Mesodermal cell (in vitro differentiated cells): ENCODE results near the gene DGKA.
"Not testable (repeated sequence)": the region's sequence is repeated elsewhere in the genome, so short reads cannot be mapped to it uniquely, and the experiment has no call there.

Experiments
- H3K27ac ChIP-seq: 2 replicates; pipeline ENCODE4 v1.7.0; 2013; ENCODE audit warnings: mild to moderate bottlenecking, low read depth, low read length, moderate library complexity; ENCODE audit not compliant: severe bottlenecking
- H3K36me3 ChIP-seq: 2 replicates; pipeline ENCODE4 v1.7.1; 2013; ENCODE audit warnings: mild to moderate bottlenecking, low read length, moderate library complexity; ENCODE audit not compliant: control insufficient read depth, insufficient read depth
- H3K4me1 ChIP-seq: one replicate; pipeline ENCODE4 v1.7.1; 2013; ENCODE audit warnings: mild to moderate bottlenecking, low read length; ENCODE audit not compliant: insufficient read depth, control insufficient read depth, poor library complexity, severe bottlenecking
- H3K4me3 ChIP-seq: 2 replicates; pipeline ENCODE4 v1.7.0; 2013; ENCODE audit warnings: low read length, control low read depth, mild to moderate bottlenecking; ENCODE audit not compliant: insufficient read depth, poor library complexity, severe bottlenecking; ENCODE audit errors: extremely low read depth
- H3K9me3 ChIP-seq: 2 replicates; pipeline ENCODE4 v1.7.1; 2013; ENCODE audit warnings: mild to moderate bottlenecking, low read length, moderate library complexity; ENCODE audit not compliant: control insufficient read depth
- WGBS, 2 experiments: methylation state at CpG; one replicate each; pipeline ENCODE4 v1.1.5; 2013; ENCODE audit warnings: missing lambda C conversion rate in 2 of 2; ENCODE audit not compliant: insufficient coverage in 2 of 2; 5-methylcytosine and 5-hydroxymethylcytosine counted together

The DGKA gene

GRCh38 chr12:55999522-55999921, 68.6 kb downstream of the DGKA start:
- H3K4me1 ChIP-seq, H3K9me3 ChIP-seq, H3K4me3 ChIP-seq, H3K27ac ChIP-seq: not testable (repeated sequence)
- peaks cover 32% of the 10 kb centered on the region for H3K36me3 ChIP-seq
- WGBS, 2 experiments: 90 to 94% methylated on average over 2 to 3 of the region's 6 CpGs

DNA sequence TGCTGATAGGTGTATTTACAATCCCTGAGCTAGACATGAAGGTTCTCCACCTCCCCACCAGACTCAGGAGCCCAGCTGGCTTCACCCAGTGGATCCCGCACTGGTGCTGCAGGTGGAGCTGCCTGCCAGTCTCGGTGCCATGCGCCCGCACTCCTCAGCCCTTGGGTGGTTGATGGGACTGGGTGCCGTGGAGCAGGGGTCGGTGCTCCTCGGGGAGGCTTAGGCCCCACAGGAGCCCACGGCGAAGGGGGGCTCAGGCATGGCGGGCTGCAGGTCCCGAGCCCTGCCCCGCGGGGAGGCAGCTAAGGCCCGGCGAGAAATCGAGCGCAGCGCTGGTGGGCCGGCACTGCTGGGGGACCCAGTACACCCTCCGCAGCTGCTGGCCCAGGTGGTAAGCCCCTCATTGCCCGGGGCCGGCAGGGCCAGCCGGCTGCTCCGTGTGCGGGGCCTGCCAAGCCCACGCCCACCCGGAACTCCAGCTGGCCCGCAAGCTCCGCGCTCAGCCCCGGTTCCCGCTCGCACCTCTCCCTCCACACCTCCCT, 69.1 kb downstream of the DGKA start:
- 96 to 97% methylated on average over 12 to 28 of the region's 33 CpGs for WGBS, 2 experiments
- peaks cover 26% of the 10 kb centered on the region for H3K36me3 ChIP-seq
- H3K9me3 ChIP-seq, H3K27ac ChIP-seq, H3K4me3 ChIP-seq, H3K4me1 ChIP-seq: not testable (repeated sequence)

DNA sequence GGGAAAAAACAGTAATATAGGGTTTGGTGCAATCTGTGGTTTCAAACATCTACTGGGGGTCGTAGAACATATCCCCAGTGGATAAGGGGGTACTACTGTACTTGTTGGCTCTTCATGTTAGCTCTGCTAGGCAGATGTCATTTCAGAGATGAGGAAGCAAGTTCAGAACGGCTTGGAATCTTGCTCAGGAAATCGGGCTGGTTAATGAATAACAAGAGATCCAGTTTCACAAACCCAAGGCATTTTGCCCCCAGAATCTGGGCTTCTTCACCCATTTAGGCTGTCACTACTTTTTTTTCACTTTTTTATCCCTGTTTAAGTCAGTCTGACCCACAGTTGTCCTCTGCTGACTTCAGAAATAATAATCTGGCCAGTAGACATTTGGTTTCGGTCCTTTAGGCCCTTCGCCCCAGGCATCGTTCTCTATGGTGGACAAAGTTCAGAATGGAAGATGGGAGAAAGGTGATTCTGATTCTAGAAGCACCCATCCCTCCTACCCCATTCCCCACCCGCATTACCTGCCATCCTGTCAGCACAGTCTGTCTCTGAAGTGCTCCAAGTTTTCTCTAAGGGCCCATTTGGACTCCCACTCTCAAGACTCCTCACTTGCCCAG, 70.6 kb downstream of the DGKA start:
- H3K36me3 ChIP-seq: peaks cover 22% of the 10 kb centered on the region
- H3K27ac ChIP-seq: no peak overlapping the region
- H3K9me3 ChIP-seq: no peaks in the 10 kb centered on the region
- no peak overlapping the region for H3K4me3 ChIP-seq
- 88 to 94% methylated on average over 4 of the region's 7 CpGs for WGBS, 2 experiments
- no peaks in the 10 kb centered on the region for H3K4me1 ChIP-seq

DNA sequence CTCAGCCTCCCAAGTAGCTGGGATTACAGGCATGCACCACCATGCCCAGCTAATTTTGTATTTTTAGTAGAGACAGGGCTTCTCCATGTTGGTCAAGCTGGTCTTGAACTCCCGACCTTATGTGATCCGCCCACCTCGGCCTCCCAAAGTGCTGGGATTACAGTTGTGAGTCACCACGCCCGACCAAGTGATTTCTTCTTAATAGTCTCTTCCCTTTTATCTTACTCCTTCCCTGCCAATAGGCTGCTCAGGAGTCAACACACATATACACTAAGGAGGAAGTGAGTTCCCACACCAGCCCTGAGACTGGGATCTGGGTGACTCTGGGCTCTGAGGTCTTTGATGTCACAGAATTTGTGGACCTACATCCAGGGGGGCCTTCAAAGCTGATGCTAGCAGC, 72.4 kb downstream of the DGKA start:
- 97 to 100% methylated on average over 1 to 5 of the region's 5 CpGs for WGBS, 2 experiments
- H3K27ac ChIP-seq, H3K4me1 ChIP-seq, H3K9me3 ChIP-seq, H3K4me3 ChIP-seq: not testable (repeated sequence)
- H3K36me3 ChIP-seq: peaks cover 22% of the 10 kb centered on the region
